Ecto neural progenitor cell (in vitro differentiated cells): Measurements from ENCODE around the gene TNK2.
"Not testable (repeated sequence)": the region's sequence is repeated elsewhere in the genome, so short reads cannot be mapped to it uniquely, and the experiment has no call there.

Experiments
- DNase-seq: peaks from one replicate; pipeline ENCODE4 v3.0.0-alpha.2; 2018; ENCODE audit warnings: low spot score

TNK2 gene

DNA sequence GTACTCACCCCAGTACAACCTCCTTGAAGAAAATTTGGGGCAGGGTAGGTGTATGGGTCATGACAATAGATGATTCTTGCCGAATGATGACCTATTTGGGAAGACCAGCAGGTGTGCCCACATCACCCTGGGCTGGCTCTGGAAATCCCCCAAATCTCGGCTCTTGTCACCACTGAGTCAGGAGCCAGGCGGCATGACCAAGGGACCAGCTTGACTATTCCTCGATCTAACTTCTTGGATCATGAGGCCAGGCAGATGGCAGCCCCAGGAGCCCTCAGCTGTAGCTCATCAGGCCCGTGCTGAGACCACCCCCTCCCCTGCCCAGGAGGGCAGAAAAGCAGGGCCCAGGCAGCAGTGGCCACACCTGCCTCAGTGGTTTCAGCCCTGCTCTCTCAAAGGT, 87.5 kb downstream of the TNK2 start:
- DNase-seq = no peak

- no peak for DNase-seq
Measured at GRCh38 chr3:195820186-195820585, 88.2 kb downstream of the TNK2 start.

DNA sequence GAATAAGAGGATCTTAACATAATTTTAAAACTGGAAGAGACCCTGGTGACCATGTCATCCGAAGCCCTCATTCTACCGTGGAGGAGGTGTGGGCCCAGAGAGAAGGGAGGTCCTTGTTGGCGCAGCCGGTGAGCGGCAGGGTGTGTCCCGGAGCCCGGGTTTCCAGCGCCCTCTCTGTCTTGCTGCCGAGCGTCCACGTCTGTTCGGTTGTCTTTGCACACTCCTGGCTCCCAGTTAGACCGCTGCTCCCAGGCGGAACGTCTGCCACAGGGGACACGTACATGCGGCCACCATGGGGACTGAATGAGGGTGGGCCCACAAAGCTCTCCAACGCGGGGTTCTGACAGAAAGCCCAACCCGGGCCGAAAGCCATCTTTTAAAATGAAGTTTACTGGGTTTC, 90.0 kb downstream of the TNK2 start:
- DNase-seq = no peak

GRCh38 chr3:195817578-195818135, 90.7 kb downstream of the TNK2 start:
- no peak for DNase-seq

- not testable (repeated sequence) for DNase-seq
Measured at GRCh38 chr3:195816276-195816913, 92.0 kb downstream of the TNK2 start.

DNA sequence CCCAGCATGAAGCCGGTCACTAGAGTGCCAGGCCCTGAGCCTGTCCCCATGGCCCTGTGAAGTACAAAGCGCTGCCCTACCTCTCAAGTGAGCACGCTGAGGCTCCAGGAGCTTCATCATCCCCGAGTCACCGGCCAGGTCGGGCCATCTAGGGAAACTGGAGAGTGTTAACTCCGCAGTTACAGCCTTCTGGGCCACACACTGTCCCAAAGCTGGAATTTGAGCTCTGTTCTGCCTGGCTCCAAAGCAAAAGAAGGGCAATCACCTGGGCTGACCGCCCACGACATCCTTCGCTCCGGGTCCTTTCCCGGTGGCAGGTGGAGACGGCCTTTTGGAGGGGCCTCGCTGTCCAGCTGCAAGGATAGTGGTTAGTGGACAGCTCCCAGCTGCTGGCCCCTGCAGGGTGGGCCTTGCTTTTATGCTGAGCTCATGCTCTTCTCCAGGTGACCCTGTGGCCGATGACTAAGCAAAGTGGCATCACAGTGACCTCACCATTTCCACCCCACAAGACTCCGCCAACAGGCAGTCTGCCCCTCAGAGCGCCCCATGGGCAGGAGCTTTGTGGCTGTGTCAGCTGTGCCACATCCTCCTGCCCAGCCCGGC, 93.1 kb downstream of the TNK2 start:
- DNase-seq = no peak

DNA sequence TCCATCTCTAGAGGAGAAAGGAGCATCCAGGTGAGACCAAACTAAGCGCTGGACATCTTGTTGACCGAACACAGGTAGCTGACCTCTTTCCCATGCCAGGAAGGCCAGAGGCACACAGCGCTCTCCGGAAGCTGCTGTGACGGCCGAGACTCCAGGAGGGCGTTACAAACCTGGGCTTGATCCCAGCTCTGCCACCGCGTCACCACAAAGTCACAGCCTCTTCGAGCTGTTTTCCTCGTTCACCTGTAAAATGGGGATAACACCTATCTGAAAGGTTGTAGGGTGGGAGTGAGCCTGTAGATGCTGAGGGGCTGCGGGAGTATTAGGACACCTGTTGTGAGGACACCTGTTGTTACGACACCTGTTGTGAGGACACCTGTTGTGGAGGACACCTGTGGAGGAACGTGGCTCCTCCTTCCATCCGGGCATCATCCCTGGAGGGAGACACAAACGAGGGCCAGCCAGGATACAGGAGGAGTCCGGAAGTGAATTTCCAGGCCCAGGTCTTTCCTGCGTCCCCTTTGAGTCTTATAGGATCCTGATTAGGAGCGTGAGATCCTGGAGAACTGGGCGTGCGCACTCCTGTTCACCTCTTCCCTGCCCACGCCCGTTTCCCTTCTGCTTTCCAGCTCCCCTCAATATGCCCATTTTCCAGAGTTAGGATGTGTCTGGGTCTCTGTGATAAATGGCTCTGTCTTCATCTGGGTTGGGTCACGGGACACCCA, 94.3 kb downstream of the TNK2 start:
- no peak for DNase-seq
